NK-92 (cell line): ENCODE data around the gene PTGER3.
"Not testable (repeated sequence)": the region's sequence is repeated elsewhere in the genome, so short reads cannot be mapped to it uniquely, and the experiment has no call there.

Source experiments
- DNase-seq: peaks from one replicate; lab custom pipeline; 2025; ENCODE audit not compliant: unreplicated experiment; lab: John Stamatoyannopoulos, UW

Gene PTGER3

DNA sequence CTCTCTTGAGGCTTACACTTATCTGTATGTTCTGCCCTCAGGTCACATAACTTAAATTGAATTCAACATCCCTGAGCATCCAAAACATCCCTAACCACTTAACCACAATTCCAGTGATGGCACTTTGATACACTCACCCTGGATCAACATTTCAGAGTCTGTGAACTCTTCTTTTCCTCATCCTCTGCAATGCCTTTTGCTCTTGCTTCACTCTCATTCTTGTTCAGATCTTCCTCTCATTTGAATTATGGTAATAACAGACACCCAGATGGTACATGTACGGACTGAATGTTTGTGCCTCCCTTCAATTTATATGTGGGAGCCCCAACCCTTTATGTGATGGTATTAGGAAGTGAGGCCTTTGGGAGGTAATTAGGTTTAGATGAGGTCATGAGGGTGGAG, 33.4 kb downstream of the PTGER3 start:
- no peak for DNase-seq

DNA sequence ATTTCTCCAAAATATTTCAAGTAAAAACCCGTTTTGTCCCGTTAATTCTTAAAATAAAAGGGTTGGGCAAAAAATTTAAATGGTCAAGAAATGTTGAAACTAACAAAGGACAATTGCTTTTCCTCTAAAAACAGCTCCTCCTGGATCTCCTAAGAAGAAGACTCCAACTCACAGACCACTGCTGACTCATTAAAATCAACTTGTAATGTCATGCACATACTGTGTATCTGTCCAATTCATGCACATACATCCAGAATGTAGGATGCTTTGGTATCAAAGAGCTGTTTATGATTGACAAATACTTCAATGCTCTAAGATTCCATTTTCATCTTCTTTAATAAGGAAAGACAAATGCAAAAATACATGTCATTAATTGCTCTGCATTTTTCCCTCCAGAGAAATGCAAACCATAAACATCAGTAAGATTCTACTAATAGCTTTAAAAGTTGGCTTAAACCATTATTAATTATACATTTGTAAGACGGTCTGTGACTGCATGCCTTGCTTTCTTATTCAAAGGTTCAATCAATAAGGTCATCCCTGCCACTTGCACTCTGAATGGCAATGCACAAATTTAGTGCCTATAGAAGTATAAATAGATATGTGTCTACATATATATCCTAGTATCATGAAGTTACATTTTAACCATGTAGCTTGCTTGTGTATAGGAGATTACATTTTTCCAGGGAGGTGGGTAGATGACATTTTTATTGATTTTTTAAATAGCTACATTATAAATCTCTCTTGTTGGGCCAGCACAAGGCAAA, 44.7 kb downstream of the PTGER3 start:
- DNase-seq, result no peak

DNA sequence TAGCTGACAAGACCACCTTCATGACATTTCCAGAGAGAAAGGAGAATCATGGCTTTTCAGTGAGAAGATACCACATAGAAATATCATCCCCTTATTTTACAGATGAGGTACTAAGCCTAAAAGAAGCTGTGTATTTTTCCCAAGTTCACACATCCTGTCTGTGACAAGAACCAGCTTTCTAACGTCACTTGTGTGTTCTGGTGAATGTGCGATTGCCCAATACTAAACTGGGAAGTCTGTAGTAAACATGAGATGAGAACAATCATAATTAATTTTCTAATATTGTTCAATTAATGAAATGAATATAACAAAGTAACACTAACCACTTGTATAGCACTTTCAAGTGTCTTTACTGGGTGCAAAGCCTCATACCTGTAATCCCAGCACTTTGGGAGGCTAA, 46.0 kb downstream of the PTGER3 start:
- DNase-seq, result no peak

DNA sequence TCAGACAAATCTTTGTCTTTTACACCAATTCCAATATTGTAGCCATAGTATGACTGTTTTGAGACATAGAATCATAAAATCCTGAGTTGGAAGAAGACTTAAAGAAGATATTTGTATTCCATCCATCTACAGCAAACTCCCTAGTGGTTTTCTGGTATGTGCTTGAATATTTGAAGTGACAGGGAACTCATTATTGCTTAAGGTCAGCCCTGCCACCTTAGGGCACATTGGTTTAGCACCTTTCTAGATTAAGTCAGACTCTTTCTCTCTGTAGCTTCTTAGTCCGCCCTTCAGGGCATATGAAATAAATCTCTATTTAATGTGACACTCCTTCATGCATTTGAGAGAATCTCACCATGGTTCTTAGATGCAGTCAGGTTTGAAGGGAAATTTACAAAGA, 49.8 kb downstream of the PTGER3 start:
- DNase-seq, result no peak

DNA sequence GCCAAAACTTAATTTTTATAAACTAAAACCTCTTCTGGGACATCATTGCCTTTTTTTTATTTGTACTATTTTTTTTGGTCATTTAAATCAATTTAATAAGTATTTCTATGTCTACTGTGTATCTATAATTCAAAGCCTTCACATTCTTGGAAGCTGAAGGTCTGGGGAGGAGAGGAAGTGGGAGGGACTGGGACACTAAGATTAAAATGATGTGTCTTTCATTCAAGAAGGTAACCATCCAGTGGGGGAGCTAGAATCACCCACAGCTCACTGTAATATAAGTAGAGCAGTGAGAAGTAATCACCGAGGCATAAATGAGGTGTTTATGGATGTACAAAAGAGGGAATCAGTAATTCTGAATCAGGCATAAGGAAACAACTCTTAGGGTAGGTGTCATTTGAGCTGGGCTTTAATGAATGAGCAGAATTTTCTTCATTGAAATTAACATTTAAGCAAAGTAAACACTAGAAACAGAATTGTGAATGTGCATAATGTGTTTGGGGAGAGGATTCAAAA, 52.8 kb downstream of the PTGER3 start:
- no peak for DNase-seq

DNA sequence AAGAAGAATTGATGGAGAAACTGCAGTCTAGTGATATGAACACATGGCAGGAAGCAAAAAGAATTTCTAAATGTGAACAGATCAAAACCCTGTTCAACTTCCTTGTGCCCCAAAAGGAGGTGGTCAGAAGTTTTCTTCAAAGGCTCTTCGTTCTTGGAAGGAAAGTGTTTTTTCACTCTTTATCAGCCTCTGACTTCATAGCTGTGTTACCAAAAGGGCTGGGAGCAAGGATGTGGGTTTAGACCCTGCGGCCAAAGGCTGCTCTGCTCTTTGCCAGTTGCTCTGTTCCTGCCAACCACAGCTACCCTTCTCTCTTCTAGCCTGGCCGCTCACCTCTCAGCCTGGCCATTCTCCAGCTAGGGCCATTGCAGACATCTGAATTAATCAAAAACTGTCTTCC, 53.8 kb downstream of the PTGER3 start:
- no peak for DNase-seq

DNA sequence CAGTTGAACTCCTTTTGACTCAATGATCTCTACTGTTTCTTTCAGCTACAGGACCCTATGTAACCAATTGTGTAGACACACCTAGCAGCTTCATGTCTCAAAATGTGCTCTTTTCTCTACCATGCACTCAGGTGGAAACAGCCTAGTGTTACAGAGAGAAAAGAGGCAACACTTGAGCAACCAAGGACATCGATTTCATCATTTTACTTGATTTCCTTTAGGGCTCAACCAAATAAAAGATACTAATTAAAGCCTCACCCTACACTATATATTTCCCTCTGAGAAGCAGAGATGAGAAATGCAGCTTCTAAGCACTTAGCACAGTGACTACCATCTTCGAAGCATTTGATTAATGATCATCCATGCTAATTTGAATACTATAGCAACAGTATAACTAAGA, 55.1 kb downstream of the PTGER3 start:
- DNase-seq, result no peak

DNA sequence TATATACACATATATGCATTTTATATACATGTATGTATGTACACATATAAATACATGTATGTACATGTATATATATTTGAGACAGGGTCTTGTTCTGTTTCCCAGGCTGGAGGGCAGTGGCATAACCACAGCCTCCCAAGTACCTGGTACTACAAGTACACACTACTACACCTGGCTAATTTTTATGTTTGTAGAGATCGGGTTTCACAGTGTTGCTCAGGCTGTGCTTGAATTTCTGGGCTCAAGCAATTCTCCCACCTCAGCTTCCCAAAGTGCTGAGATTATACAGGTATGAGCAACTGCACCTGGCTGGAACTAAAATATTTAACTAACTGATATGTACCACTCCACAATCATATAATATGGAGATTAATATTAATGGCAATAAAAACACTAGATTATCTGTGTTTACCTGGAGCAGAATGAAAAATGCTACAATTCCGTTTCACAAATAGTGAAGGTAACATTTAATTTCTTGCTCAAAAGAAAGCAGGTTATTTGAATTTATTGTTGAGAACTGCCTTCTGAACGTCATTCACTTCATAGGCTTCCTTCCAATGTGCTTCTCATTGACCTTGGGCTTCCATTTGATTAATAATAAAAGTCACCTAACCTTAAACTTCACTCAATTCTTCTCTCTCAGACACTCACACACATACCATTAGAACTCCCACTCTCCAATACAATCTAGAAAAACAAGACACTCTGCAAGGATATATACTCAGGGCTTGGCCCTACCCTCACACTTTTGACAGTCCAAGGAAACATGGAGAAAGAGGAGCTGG, 57.0 kb downstream of the PTGER3 start:
- no peak for DNase-seq

DNA sequence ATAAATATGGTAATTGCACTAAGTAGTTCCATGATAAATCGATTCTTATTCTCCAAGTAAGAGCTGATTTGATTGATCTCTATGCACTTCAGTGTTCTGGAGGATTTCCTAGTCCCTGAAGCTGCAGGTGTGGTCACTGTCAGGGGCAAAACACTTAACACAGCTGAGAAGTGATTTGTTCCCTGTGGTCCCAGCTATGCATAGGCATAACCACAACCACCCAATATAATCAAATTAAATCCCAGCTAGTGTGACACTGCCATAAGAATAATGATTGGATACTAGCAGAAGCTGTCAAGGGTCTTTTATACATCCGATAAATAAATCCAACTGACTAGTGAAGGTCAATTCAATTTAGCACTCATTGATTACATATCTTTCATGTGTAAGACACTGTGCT, 60.1 kb downstream of the PTGER3 start:
- no peak for DNase-seq

DNA sequence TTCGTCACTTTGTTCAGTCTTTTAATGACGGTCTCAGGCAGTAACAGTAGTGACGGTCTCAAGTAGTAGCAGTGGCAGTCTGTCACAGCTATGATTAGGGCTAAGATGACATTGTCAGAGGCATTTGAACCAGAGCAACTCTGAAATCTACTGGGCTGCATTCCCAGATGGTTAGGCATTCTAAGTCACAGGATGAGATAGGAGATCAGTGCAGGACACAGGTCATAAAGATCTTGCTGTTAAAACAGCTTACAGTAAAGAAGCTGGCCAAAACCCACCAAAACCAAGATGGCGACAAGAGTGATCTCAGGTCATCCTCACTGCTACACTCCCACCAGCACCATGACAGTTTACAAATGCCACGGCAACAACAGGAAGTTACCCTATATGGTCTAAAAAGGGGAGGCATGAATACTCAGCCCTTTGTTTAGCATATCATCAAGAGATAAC, 61.8 kb downstream of the PTGER3 start:
- not testable (repeated sequence) for DNase-seq

DNA sequence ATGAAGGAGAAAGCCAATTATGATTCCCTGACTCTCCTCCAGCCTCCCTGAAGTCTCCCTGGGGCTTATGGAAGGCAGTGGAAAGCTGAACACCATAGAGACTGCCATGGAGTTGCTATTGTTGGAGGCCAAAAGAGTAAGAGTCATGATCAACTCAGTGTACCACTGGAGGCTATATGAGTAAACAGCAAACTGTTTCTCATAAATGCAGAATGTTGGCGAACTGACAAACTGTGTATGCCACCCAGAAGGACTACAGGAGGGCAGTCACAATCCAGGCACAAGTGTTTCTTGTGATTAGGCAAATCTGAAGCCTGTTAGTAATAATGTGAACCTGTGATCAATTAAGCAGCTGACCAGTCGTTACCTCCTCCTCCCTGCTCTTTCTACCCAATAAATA, 62.3 kb downstream of the PTGER3 start:
- DNase-seq, result not testable (repeated sequence)

DNA sequence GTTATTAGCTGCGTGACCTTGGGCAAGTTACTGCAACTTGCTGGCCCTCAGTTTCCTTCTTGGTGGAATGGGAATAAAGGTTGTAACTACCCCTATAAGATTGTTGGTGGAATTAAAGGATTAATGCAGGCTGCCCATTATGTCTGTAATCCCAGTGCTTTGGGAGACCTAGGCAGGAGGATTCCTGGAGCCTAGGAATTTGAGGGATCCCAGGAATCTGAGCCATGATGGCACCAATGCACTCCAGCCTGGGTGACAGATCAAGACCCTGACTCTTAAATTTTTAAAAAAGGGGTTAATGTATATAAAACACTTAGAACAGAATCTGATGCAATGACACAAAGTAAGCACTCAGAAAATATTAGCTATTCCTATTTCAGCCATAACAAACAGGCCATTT, 67.3 kb downstream of the PTGER3 start:
- no peak for DNase-seq

DNA sequence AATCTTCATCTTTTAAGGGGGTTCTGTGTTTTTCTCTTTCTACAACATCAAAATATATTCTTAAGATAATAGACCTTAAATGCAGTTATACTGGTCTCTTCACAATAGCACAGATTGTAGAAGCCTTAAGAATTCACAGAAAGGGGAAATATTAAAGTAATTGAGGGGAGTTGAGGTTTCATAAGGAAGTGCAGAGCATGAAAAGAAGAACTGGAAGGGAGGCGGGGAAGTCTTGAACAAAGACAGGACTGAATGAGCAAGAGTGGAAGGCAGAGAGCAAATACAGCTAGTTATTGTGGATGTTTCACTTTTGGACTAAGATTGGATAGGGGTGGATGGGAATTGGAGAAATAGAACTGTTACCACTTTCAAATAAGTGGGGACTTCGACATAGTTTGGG, 67.7 kb downstream of the PTGER3 start:
- DNase-seq, result no peak

DNA sequence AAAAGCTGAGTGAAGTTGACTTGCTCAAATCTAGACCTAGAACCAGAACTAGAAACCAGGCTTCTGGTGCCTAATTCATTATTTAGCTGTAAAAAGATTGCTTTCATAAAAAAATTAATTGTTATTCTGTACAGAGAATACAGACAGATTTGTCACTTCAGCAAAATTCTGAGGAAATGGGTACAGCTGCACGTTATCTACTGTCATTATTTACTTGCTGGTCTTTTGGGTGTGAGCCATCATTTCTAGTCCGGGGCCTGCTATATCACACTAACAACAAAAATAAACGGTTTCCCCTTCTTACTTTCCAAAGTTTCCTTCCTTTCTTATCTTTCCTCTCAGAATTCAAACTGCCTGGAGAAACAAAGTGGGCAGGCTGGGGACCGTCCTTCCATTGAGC, 68.3 kb downstream of the PTGER3 start:
- DNase-seq, result no peak

DNA sequence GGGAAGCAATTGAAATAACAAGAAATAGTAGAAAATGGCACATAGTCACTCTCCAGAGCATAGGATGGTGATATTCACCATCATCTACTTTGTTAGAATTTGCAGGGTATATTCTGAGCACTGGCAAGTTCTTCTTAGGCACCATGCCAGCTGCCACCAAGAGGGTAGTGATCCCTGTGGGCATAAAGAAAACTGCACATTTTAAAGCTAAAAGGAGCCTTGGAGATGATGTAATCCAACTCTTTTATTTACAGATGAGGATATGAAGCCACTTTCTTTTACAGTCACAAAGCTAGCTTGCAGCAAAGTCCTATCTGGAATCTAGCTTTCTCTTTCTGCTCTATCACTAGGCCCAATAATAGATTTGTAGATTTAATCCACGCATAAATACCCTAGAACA, 69.0 kb downstream of the PTGER3 start:
- DNase-seq, result no peak

DNA sequence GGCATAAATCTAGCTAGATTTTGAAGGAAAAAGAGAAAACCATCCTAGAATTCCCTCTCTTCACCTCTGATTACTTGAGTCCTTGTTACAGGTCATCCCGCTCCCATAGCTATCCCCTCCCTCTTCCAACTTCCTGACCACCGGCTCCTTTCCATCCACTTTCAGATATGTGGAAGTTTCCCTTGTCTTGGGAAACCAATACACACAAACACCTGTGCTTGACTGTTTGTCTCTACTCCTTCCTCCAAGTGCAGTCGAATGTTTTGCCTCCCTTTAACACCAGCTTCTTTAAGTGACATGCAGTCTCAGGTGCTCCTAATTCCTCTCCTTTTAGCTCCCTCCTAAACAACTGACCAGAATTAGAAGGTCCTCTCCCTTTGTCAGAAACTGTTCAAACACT, 70.0 kb downstream of the PTGER3 start:
- no peak for DNase-seq

DNA sequence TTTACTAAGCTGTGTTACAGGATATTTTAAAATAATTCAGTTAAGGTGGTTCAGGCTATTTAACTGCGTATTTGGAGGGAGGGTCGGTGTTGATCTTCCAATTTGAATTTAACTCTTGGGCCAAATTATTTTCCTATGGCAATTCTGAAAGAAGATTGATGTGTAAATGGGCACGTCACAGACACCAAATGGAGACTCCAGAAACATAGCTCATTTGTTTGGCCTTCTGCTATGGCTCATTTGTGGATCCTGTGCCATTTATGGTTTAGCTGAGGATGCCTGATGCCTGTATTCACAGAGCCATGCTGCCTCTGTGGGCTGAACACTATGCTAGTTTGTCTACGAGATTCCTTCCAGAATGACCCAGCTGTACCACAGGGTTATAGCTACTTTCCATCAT, 70.6 kb downstream of the PTGER3 start:
- no peak for DNase-seq

DNA sequence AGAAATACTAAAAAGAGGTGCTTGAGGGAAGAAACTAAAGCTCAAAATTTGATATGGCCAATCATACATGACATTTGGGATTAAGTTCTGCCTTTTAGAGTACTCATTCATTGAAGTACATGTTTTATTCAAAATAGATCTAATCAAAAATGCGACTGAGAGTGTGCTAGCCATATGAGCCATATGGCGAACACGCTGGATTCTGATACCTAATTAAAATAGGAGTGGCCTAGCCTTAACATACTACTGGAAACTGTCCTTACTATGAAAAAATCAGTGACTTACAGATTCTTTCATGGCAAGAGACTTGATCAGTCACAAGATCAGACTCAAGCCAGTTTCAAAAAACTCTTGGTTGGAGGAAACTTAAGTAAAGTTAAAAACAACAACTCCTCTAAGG, 73.9 kb downstream of the PTGER3 start:
- DNase-seq, result no peak

DNA sequence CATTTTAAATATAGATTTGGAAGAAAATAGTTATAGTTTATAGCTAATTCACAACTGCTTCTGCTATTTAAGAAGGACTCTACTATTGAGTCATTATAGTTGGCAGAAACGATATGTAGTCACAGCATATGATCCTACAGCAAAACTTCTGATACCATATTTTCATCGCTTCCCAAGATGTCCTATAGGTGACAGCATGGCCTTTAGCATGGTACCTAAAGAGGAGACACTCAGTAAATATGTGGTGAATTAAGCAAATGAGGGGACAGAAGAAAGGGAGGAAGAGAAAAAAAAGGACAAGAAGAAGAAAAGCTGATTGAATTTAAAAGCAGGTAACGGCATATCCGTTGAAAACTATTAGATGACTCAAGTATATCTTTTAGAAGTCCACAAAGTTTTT, 77.2 kb downstream of the PTGER3 start:
- no peak for DNase-seq

DNA sequence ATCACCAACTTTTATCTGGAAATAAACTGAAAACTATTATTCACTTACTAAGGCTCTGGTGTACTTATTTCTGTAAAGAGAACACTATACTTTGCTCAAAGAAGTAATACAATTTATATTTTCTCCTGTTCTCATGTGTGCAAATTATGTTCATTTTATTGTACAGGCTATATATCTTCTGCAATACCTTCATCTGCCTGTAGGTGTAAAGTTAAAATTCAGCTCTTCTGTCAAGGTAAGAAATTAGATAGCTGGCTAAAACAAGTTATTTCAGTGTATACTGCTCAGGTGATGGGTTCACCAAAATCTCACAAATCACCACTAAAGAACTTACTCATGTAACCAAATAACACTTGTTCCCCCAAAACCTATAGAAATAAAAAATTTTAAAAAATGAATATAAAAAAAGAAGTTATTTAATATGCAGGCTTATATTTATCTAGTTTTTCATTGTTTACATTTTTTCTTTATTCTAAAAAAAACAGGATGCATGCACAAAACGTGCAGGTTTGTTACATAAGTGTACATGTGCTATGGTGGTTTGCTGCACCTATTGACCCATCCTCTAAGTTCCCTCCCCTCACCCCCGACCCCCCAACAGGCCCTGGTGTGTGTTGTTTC, 81.5 kb downstream of the PTGER3 start:
- DNase-seq, result no peak

DNA sequence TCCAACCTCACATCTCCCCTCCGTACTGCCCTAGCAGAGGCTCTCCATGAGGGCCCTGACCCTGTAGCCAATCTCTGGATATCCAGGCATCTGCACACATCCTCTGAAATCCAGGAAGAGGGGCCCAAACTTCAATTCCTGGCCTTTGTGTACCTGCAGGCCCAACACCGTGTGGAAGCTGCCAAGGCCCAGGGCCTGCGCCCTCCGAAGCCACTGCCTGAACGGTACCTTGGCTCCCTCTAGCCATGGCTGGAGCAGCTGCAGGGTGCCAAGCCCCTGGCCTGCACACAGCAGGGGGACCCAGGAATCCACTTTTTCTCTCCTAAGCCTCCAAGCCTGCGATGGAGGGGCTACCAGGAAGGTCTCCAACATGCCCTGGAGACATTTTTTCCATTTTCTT, 84.2 kb downstream of the PTGER3 start:
- DNase-seq, result no peak
